Cerebellar cortex (tissue), 1 donor: ENCODE results near the gene SNX1.

Experiments used
- DNase-seq: peaks from one replicate; pipeline ENCODE4 v3.0.0-alpha.2; 2015; ENCODE audit warnings: low spot score

Gene SNX1

DNA sequence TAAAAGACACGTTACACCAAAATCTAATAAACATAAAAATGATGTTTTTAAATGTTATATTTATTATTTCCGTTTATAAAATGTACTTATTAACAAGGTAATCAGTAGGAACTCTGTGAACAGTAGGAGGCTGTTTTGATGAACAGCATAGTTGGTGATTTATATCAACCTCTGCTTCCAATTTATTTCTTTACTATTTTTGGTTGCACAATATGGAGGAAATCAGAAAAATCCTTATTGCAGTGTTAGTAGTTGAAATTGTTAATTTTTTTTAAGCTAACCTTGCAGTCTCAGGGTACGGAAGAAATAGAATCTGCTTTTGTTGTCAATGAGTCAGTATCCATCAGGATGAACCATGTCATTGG, 50.7 kb downstream of the SNX1 start:
- DNase-seq, result no peak

GRCh38 chr15:64146885-64147681, 51.3 kb downstream of the SNX1 start:
- DNase-seq, result no peak

- no peak for DNase-seq
Measured at GRCh38 chr15:64148168-64148567, 52.4 kb downstream of the SNX1 start.

DNA sequence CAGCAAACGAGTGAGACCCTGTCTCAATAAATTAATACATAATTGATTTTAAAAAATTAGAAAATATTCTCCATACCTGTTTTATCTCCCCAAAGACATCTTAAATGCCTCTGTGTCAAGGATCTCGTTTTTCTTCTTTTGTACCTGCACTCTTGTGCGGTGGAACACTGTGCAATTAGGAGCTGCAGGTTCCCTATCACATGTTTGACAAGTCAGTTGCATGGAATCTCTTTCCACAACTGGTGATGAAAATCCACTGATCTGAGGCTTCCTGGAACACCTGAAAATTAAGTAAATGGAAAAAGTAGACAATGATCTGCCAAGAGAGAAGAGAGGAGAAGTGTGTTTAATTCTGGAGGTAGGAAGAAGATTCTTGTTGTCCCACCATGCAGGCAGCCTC, 52.8 kb downstream of the SNX1 start:
- DNase-seq, result no peak

DNA sequence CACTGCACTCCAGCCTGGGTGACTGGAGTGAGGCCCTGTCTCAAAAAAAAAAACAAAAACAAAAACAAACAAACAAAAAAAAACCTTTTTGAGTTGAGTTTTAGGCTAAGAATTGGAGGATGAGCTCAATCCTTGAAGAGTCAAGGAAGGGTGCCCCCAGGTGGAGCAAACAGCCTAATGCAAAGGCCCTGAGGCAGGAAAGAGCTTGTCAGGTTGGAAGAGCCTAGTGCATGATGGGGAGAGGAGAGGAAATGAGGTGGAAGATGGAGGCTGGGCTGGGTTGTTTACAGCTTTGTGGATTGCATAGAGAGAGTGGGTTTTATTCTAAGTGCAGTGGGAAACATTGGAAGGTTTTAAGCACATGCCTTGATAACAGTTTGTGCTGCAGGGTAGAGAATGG, 53.6 kb downstream of the SNX1 start:
- DNase-seq, result peak; percentile 62

- DNase-seq, result no peak
Measured at GRCh38 chr15:64149893-64150578, 54.3 kb downstream of the SNX1 start.

- no peak for DNase-seq
Measured at GRCh38 chr15:64151727-64152506, 56.1 kb downstream of the SNX1 start, which contains the start of gene SNX22. Gene SNX22, plus strand, starts transcription at chr15:64151731. Its CDS starts 45 bp downstream, at chr15:64151776.

GRCh38 chr15:64152507-64153387, 57.0 kb downstream of the SNX1 start:
- DNase-seq, result peak; percentile 63

DNA sequence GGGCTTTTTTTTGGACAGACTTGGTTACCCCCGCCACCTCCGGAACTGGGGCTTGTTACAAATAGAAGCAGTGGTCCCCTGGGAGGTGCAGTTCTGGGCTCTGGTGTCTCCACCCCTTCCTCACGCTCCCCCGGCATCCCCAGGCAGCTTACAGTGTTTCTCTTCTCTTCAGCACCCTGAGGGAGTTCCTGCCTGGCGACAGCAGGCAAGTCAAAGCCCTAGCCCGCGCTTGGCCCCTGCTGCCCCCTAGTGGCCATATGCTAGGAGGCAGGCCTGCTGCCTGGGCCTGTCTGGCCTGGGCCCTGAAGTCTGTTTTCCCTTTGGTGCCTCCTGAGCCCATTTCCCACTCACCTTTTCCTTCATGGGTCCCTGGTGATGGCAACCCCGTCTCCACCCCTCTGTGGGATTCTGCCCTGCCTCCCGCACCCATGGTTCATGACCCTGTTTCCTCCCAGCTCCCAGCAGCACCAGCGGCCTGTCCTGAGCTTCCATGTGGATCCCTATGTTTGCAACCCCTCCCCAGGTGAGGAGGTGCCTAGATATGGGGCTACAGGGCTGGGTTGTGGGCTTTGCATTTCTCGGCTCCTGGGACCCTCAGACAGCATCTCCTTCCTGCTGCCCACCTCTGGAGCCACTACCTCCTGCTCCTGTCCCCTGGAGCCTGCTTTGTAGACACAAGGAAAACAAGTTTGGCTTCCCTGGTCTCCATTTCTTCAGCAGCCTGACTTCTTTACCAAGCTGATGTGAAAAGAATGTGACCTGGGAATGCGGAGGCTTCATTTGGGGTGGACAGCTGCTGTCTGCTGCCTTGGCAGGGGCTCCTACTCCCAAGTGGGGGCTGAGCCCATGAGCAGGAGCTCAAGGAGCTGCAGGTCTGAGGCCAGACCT, 57.9 kb downstream of the SNX1 start:
- DNase-seq, result peak; percentile 94

- no peak for DNase-seq
Measured at GRCh38 chr15:64155802-64156651, 60.2 kb downstream of the SNX1 start.

DNA sequence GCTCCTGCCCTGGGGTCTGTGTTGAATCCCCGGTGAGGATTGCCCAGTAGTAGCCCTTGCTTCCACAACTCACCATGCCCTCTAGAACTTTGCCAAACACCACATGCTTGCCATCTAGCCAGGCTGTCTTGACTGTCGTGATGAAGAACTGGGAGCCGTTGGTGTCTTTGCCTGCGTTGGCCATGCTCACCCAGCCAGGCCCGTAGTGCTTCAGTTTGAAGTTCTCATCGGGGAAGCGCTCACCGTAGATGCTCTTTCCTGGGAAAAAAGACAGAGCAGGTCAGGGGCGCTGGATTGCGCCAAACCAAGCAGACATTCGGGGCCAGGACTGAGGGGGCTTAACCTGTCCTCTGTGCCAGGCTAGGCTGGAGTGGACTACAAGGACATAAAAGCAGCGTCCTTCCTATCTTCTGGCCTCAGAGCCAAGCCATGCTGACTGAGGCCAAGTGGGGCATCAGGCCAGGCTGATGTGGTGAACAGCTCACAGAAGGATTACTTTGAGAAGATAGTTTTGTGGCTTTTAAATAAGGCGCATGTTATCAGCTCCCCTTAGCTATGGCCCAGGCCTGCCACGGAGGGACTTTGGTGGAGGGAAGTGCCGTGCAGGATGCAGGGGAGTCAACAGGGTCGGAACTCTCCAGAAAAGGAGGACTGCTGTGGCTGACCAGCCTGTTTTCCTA, 61.0 kb downstream of the SNX1 start:
- no peak for DNase-seq

- no peak for DNase-seq
Measured at GRCh38 chr15:64157599-64158125, 61.9 kb downstream of the SNX1 start.

- DNase-seq, result no peak
Measured at GRCh38 chr15:64158363-64159134, 62.8 kb downstream of the SNX1 start.

DNA sequence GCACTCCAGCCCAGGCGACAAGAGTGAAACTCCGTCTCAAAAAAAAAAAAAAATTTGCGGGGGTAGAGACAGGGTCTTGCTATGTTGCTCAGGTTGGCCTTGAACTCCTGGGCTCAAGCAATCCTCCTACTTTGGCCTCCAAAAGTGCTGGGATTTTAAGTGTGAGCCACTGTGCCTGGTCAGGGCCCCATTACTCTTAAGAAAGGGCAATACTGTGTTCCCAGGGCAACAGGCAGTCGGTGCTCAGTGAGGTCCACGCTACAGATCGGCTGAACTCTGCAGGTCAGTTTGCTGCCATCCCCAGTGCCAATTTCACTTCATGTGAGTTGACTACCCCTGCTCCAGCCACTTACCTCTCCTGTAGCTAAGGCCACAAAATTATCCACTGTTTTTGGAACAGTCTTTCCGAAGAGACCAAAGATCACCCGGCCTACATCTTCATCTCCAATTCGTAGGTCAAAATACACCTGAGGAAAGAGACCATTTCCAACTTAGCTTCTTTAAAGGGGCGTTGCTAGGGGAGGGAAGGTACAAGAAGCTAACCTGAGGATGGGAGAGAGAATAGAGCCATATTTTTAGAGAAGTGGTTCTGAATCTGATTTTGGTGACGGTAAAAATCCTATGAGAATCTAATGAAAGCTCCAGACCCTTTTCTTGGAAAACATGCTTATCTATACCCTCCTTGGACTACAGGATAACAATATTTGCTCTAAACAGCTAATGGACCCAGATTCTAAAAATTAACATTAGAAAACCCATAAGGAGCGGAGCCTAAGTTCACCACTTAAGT, 66.1 kb downstream of the SNX1 start:
- DNase-seq, result no peak

DNA sequence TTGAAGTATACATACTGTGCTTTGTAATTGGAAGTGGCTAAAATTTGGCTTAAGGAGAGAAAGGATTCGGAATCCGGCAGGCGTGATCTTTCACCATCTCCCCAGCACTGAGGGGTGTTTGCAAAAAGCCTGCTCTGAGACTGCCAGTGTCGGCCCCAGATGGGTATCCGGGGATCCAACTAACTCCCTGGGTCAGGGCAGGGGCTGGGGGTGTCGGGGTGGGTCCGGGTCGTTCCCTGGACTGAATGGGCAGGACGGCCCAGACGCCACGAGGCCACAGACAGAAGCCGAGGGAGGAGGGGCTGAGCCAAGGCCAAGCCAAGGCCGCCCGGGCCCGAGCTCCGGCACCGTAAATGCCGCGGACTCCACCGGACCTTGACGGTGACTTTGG, 66.7 kb downstream of the SNX1 start:
- DNase-seq, result no peak

DNA sequence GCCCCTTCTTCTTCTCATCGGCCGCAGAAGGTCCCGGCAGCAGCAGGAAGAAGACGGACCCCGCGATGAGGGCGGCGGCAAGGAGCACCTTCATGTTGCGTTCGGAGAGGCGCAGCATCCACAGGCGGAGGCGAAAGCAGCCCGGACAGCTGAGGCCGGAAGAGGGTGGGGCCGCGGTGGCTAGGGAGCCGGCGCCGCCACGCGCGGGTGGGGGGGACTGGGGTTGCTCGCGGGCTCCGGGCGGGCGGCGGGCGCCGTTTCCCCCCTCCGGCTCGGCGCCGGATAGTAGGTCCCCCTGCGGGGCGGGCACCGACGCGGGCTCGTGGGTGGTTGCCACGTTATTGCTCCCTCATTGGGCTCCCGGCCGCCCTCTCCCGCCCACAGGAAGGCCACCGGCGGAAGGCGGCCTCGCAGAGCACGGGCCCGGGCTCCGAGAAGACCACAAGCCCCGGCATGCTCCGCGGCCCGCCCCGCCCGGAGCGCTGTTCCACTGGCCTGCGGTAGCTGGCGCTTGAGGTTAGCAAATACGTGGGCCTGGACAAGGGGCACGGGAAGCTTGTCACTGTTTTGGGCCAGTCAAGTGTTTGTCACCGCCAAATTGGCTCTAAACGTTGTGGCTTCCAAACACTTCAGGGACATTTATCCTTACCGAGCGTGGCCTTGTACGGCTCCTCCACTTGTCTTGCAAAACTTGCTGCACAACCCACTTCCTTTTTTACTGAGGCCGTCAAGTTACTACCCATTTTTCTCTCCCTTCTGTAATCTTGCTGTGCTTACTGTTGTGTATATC, 67.3 kb downstream of the SNX1 start, which contains the start of gene PPIB:
Gene PPIB (minus strand): TSS at position 154 of the 790 bp plus-strand sequence. CDS start 36 bp downstream, at position 118.
- peak; percentile 97 for DNase-seq
